Loucy (cell line): Measurements from ENCODE around the gene SP1.

Experiments
- EZH2phosphoT487 ChIP-seq: fragments of 200-600 bp; IDR thresholded peaks from 2 replicates; pipeline ENCODE4 v1.6.1; 2018; ENCODE audit warnings: antibody characterized with exemption, mild to moderate bottlenecking, moderate library complexity, borderline replicate concordance
- TF ChIP-seq, protein P1 (sequence below): fragments of 200-600 bp; sonication (generic); conservative IDR thresholded peaks from 2 replicates; pipeline ENCODE4 v1.5.1; 2014; ENCODE audit warnings: mild to moderate bottlenecking, antibody characterized with exemption, low read length

DNA sequence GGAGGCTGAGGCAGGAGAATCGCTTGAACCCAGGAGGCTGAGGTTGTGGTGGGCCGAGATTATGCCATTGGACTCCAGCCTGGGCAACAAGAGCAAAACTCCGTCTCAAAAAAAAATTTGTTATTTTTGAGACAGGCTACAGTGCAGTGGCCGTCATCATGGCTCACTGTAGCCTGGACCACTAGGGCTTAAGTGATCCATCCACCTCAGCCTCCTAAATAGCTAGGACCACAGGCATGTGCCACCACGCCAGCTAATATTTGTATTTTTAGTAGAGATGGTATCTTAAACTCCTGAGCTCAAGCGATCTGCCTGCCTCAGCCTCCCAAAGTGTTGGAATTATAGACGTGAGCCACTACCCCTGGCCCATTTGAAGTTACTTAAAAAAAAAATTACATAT is 71.0 kb downstream of the SP1 start:
- TF ChIP-seq, protein P1, sequence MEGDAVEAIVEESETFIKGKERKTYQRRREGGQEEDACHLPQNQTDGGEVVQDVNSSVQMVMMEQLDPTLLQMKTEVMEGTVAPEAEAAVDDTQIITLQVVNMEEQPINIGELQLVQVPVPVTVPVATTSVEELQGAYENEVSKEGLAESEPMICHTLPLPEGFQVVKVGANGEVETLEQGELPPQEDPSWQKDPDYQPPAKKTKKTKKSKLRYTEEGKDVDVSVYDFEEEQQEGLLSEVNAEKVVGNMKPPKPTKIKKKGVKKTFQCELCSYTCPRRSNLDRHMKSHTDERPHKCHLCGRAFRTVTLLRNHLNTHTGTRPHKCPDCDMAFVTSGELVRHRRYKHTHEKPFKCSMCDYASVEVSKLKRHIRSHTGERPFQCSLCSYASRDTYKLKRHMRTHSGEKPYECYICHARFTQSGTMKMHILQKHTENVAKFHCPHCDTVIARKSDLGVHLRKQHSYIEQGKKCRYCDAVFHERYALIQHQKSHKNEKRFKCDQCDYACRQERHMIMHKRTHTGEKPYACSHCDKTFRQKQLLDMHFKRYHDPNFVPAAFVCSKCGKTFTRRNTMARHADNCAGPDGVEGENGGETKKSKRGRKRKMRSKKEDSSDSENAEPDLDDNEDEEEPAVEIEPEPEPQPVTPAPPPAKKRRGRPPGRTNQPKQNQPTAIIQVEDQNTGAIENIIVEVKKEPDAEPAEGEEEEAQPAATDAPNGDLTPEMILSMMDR, result no peak
- TF ChIP-seq EZH2phosphoT487, result no peak
